ENCODE measurements around the gene TMEM184A.

GRCh38 chr7:1560620-1561031 lies 4.6 kb upstream of the TMEM184A start:
- no peak for TF ChIP-seq EZH2 (IDR thresholded peaks at IDR 0.05)
- no peak for TF ChIP-seq POLR2AphosphoS5 (IDR thresholded peaks at IDR 0.05; ENCODE audit: borderline replicate concordance, low read depth, low read length)

All from SK-N-MC (cell line).